IMR-90 (cell line): ENCODE data around the gene DNM3. TPM values are rescaled to one million over a fixed set of nuclear protein-coding genes. Genes with fewer than 3 reads are reported as not detected.

Source experiments
- ATAC-seq: fragments of 200-7000 bp; cut with Tn5 transposase; 2 replicates; pipeline ENCODE4 v1.9.1; 2020; ENCODE audit warnings: low read depth, mild to moderate bottlenecking, moderate library complexity
- BruUV-seq: library from RNA; stranded (reverse); fragments of 400-500 nt; replicated peaks from 2 replicates; lab custom pipeline; 2021; lab: Mats Ljungman, UMichigan
- CTCF ChIA-PET: fragments of 300-600 bp; formaldehyde crosslinking; extraction: SDS; loops from one replicate; lab custom pipeline; 2021; ENCODE audit warnings: antibody characterized with exemption; lab: Yijun Ruan, JAX
- POLR2A ChIA-PET: fragments of 300-600 bp; sonication (Branson Sonifier 250); formaldehyde crosslinking; loops from one replicate; lab custom pipeline; 2022; ENCODE audit warnings: antibody characterized with exemption; ENCODE audit not compliant: unreplicated experiment; lab: Charles Lee
- DNase-seq: peaks from one replicate; pipeline ENCODE4 v3.0.0; 2013
- H2AFZ ChIP-seq: replicated peaks from 2 replicates; pipeline ENCODE3; 2013; ENCODE audit warnings: low read length, mild to moderate bottlenecking; ENCODE audit not compliant: poor library complexity
- H2AK5ac ChIP-seq: 2 replicates; pipeline ENCODE4 v1.6.1; 2013; ENCODE audit warnings: low read depth, low read length, inconsistent platforms
- H2AK9ac ChIP-seq: replicated peaks from 2 replicates; pipeline ENCODE3; 2013; ENCODE audit warnings: mild to moderate bottlenecking, low read depth, low read length, moderate library complexity; ENCODE audit not compliant: poor library complexity
- H2BK120ac ChIP-seq: 2 replicates; pipeline ENCODE4 v1.6.1; 2013; ENCODE audit warnings: low read depth, low read length, inconsistent platforms
- H2BK15ac ChIP-seq: 3 replicates; pipeline ENCODE4 v1.6.1; 2013; ENCODE audit warnings: low read depth, low read length, inconsistent platforms
- H2BK20ac ChIP-seq: 2 replicates; pipeline ENCODE4 v1.6.1; 2013; ENCODE audit warnings: low read depth, mild to moderate bottlenecking, inconsistent platforms, low read length, moderate library complexity
- H2BK5ac ChIP-seq: 2 replicates; pipeline ENCODE4 v1.6.1; 2013; ENCODE audit warnings: mild to moderate bottlenecking, low read depth, low read length, inconsistent platforms; ENCODE audit not compliant: poor library complexity, severe bottlenecking
- H3K14ac ChIP-seq: replicated peaks from 2 replicates; pipeline ENCODE4 v1.6.1; 2013; ENCODE audit warnings: low read depth, low read length, inconsistent platforms
- H3K18ac ChIP-seq: 2 replicates; pipeline ENCODE4 v1.6.1; 2013; ENCODE audit warnings: low read depth, low read length, control low read depth
- H3K23ac ChIP-seq: 2 replicates; pipeline ENCODE4 v1.6.1; 2013; ENCODE audit warnings: low read depth, low read length, inconsistent platforms
- H3K27ac ChIP-seq: 2 replicates; pipeline ENCODE4 v1.5.1; 2013; ENCODE audit warnings: mild to moderate bottlenecking, control low read depth, low read length; ENCODE audit not compliant: insufficient read depth
- H3K27me3 ChIP-seq: 2 replicates; pipeline ENCODE4 v1.6.1; 2013; ENCODE audit warnings: low read length; ENCODE audit not compliant: control insufficient read depth, insufficient read depth
- H3K36me3 ChIP-seq: 2 replicates; pipeline ENCODE4 v1.6.1; 2013; ENCODE audit warnings: low read length, mixed read lengths; ENCODE audit not compliant: control insufficient read depth, insufficient read depth
- H3K4ac ChIP-seq: 2 replicates; pipeline ENCODE4 v1.6.1; 2013; ENCODE audit warnings: low read depth, low read length, inconsistent platforms
- H3K4me1 ChIP-seq: 2 replicates; pipeline ENCODE4 v1.6.1; 2013; ENCODE audit warnings: low read length, mixed read lengths; ENCODE audit not compliant: control insufficient read depth, insufficient read depth
- H3K4me2 ChIP-seq: 2 replicates; pipeline ENCODE4 v1.6.1; 2013; ENCODE audit warnings: low read depth, mild to moderate bottlenecking, control low read depth, low read length, moderate library complexity
- H3K4me3 ChIP-seq: 2 replicates; pipeline ENCODE4 v1.5.1; 2013; ENCODE audit warnings: low read depth, mild to moderate bottlenecking, control low read depth, low read length, moderate library complexity; ENCODE audit not compliant: insufficient read depth
- H3K56ac ChIP-seq: 2 replicates; pipeline ENCODE4 v1.6.1; 2013; ENCODE audit warnings: low read length, inconsistent platforms; ENCODE audit not compliant: insufficient read depth; ENCODE audit errors: extremely low read depth
- H3K79me1 ChIP-seq, 2 experiments: 2 replicates each; pipeline ENCODE4 v1.6.1; 2013; ENCODE audit warnings: low read length in 2 of 2, inconsistent platforms in 1 of 2, low read depth in 1 of 2
- H3K9ac ChIP-seq: 2 replicates; pipeline ENCODE4 v1.6.1; 2013; ENCODE audit warnings: low read depth, low read length, control low read depth
- H3K9me1 ChIP-seq: 2 replicates; pipeline ENCODE4 v1.6.1; 2013; ENCODE audit warnings: low read length, inconsistent platforms; ENCODE audit not compliant: insufficient read depth
- H3K9me3 ChIP-seq: 2 replicates; pipeline ENCODE4 v1.6.1; 2013; ENCODE audit warnings: low read length; ENCODE audit not compliant: control insufficient read depth, insufficient read depth
- H4K20me1 ChIP-seq: 2 replicates; pipeline ENCODE4 v1.6.1; 2013; ENCODE audit warnings: low read length, inconsistent platforms; ENCODE audit not compliant: insufficient read depth
- H4K5ac ChIP-seq: 2 replicates; pipeline ENCODE4 v1.6.1; 2013; ENCODE audit warnings: mild to moderate bottlenecking, low read depth, low read length, control low read depth
- H4K8ac ChIP-seq, 2 experiments: 2 replicates each; pipeline ENCODE4 v1.6.1; 2013; ENCODE audit warnings: low read depth in 2 of 2, low read length in 2 of 2, control low read depth in 1 of 2, inconsistent platforms in 1 of 2
- H4K91ac ChIP-seq: 2 replicates; pipeline ENCODE4 v1.6.1; 2013; ENCODE audit warnings: low read depth, low read length, inconsistent platforms; ENCODE audit not compliant: insufficient read depth
- BHLHE40 ChIP-seq: fragments of 150-350 bp; IDR thresholded peaks from 2 replicates; pipeline ENCODE4 v1.6.1; 2016; ENCODE audit warnings: mild to moderate bottlenecking, low read depth, low read length
- CEBPB ChIP-seq: IDR thresholded peaks from 2 replicates; pipeline ENCODE4 v1.6.1; 2012; ENCODE audit warnings: low read depth, low read length, improper control_type of control experiment
- CTCF ChIP-seq: conservative IDR thresholded peaks from 2 replicates; pipeline ENCODE4 v1.5.1; 2012; ENCODE audit warnings: mild to moderate bottlenecking, low read depth, low read length, improper control_type of control experiment
- ELK1 ChIP-seq: fragments of 150-350 bp; IDR thresholded peaks from 2 replicates; pipeline ENCODE4 v1.6.1; 2016; ENCODE audit warnings: low read depth, mild to moderate bottlenecking, low read length, moderate library complexity, borderline replicate concordance
- FOS ChIP-seq: fragments of 150-350 bp; IDR thresholded peaks from 2 replicates; pipeline ENCODE4 v1.6.1; 2016; ENCODE audit warnings: low read depth, low read length
- MAFK ChIP-seq: IDR thresholded peaks from 2 replicates; pipeline ENCODE4 v1.6.1; 2012; ENCODE audit warnings: low read depth, low read length, improper control_type of control experiment
- MAZ ChIP-seq: IDR thresholded peaks from 2 replicates; pipeline ENCODE4 v1.6.1; 2012; ENCODE audit warnings: low read depth, mild to moderate bottlenecking, low read length, improper control_type of control experiment, moderate library complexity, borderline replicate concordance
- MXI1 ChIP-seq: IDR thresholded peaks from 2 replicates; pipeline ENCODE4 v1.6.1; 2012; ENCODE audit warnings: low read depth, mild to moderate bottlenecking, low read length, moderate library complexity, borderline replicate concordance
- NFE2L2 ChIP-seq: fragments of 150-350 bp; IDR thresholded peaks from 2 replicates; pipeline ENCODE4 v1.6.1; 2016; ENCODE audit warnings: low read depth, mild to moderate bottlenecking, low read length
- POLR2A ChIP-seq: IDR thresholded peaks from 2 replicates; pipeline ENCODE4 v1.6.1; 2012; ENCODE audit warnings: mild to moderate bottlenecking, low read depth, low read length
- RCOR1 ChIP-seq: IDR thresholded peaks from 2 replicates; pipeline ENCODE4 v1.6.1; 2012; ENCODE audit warnings: mild to moderate bottlenecking, low read length, improper control_type of control experiment; ENCODE audit not compliant: insufficient replicate concordance
- RFX5 ChIP-seq: IDR thresholded peaks from 2 replicates; pipeline ENCODE4 v1.8.0; 2012; ENCODE audit warnings: low read depth, mild to moderate bottlenecking, low read length, moderate library complexity
- SMC3 ChIP-seq: fragments of 150-350 bp; IDR thresholded peaks from 2 replicates; pipeline ENCODE4 v1.6.1; 2016; ENCODE audit warnings: low read depth, mild to moderate bottlenecking, antibody characterized with exemption, low read length, moderate library complexity
- USF2 ChIP-seq: fragments of 150-350 bp; IDR thresholded peaks from 2 replicates; pipeline ENCODE4 v1.6.1; 2017; ENCODE audit warnings: mild to moderate bottlenecking, antibody characterized with exemption, low read length, low read depth
- WGBS, 2 experiments: methylation state at CpG; one replicate each; pipeline versions ENCODE4 v1.1.5 to v1.1.7; 2013; ENCODE audit warnings: missing lambda C conversion rate in 2 of 2; ENCODE audit not compliant: insufficient read length in 1 of 2; ENCODE audit errors: extremely low coverage in 2 of 2; 5-methylcytosine and 5-hydroxymethylcytosine counted together
- dilution Hi-C: fragments of 300-500 bp; cut with HindIII; formaldehyde crosslinking; loops from one replicate; pipeline ENCODE4 v1.14.3; 2018; ENCODE audit warnings: low sequenced_read_pairs; ENCODE audit not compliant: unreplicated experiment
- in situ Hi-C: fragments of 300-500 bp; cut with MboI; formaldehyde crosslinking; loops from 3 replicates; pipeline ENCODE4 v1.14.3; 2019; ENCODE audit warnings: low sequenced_read_pairs, inconsistent platforms, mixed read lengths
- intact Hi-C: fragments of 100-400 bp; cut with micrococcal nuclease; formaldehyde crosslinking; loops from 2 replicates; pipeline ENCODE4 v1.10.0; 2022
- polyA plus RNA-seq, 3 experiments: library from polyadenylated mRNA; depleted of rRNA; stranded (reverse); fragments of >200 nt; gene quantifications; 2 replicates each; pipeline ENCODE4 v1.2.3, GENCODE V29; 2012; ENCODE audit warnings: low replicate concordance in 1 of 3
- total RNA-seq: library from RNA; depleted of rRNA; stranded (reverse); fragments of >200 nt; gene quantifications from 2 replicates; pipeline ENCODE4 v1.2.3, GENCODE V29; 2012

The DNM3 gene
- total and polyA plus RNA-seq, 2 of the 4 experiments (the other 2 are of a cell fraction): 0.36 TPM

GRCh38 chr1:172238965-172239364 is 397.7 kb downstream of the DNM3 start:
- Histone ChIP-seq H3K14ac (0 out of 2 replicates have a peak overlapping the region, but pooled peaks have one; percentile 22), H3K23ac (no peak overlapping the region; the same call in 1 of the 2 replicates), H2BK20ac (no peak overlapping the region), H3K4me2 (no peak overlapping the region), H3K56ac (no peak overlapping the region), H4K20me1 (no peaks in the 10 kb centered on the region), H3K27ac (no peak overlapping the region), H4K91ac (no peak overlapping the region), H3K9ac (no peak overlapping the region), H3K18ac (no peak overlapping the region), H3K4me1 (no peaks in the 10 kb centered on the region), H2AK9ac (no peak overlapping the region), H3K9me1 (no peaks in the 10 kb centered on the region; the same call in 1 of the 2 replicates), H2BK15ac (no peak overlapping the region), H2BK120ac (no peak overlapping the region), H3K4me3 (no peak overlapping the region), H3K9me3 (no peaks in the 10 kb centered on the region), H4K8ac (no peak overlapping the region), H3K4ac (no peak overlapping the region), H3K27me3 (no peaks in the 10 kb centered on the region), H2AFZ (no peak overlapping the region), H2AK5ac (no peak overlapping the region), H2BK5ac (no peak overlapping the region), H3K36me3 (no peaks in the 10 kb centered on the region), H3K79me1 (no peaks in the 10 kb centered on the region), H4K5ac (no peak overlapping the region)
- ChIA-PET POLR2A (no interaction called here), CTCF (no interaction called here)
- WGBS, 2 experiments: no CpG with 5 or more reads among the region's 2 CpGs
- TF ChIP-seq MXI1 (no peak), RFX5 (no peak), ELK1 (no peak), SMC3 (no peak), CTCF (no peak), MAFK (no peak), RCOR1 (no peak), POLR2A (no peak), NFE2L2 (no peak), FOS (no peak), CEBPB (no peak), BHLHE40 (no peak), USF2 (no peak), MAZ (no peak)
- in situ Hi-C loops (no loop called here), dilution Hi-C loops (no loop called here), intact Hi-C loops (no loop called here)
- DNase-seq (no peak), ATAC-seq (no peak)
- no TSS peak for BruUV-seq
